Type B pancreatic cell (in vitro differentiated cells): ENCODE measurements around the gene TM4SF20. TPM values are rescaled to one million over a fixed set of nuclear protein-coding genes. Genes with fewer than 3 reads are reported as not detected.

Source experiments
- DNase-seq: peaks from one replicate; pipeline ENCODE4 v3.0.0; 2021; ENCODE audit warnings: mixed read lengths; ENCODE audit not compliant: unreplicated experiment; ENCODE audit errors: extremely low spot score
- H3K27ac Mint-ChIP-seq: 2 replicates; pipeline ENCODE4 v1.8.0; 2021; ENCODE audit warnings: mild to moderate bottlenecking, mixed read lengths
- H3K27me3 Mint-ChIP-seq: 2 replicates; pipeline ENCODE4 v1.8.0; 2021; ENCODE audit warnings: mixed read lengths
- H3K36me3 Mint-ChIP-seq: 2 replicates; pipeline ENCODE4 v1.8.0; 2021; ENCODE audit warnings: mixed read lengths
- H3K4me1 Mint-ChIP-seq: one replicate; pipeline ENCODE4 v1.8.0; 2021; ENCODE audit warnings: mixed read lengths; ENCODE audit not compliant: unreplicated experiment
- H3K4me3 Mint-ChIP-seq: 2 replicates; pipeline ENCODE4 v1.8.0; 2021; ENCODE audit warnings: mild to moderate bottlenecking, mixed read lengths
- H3K9me3 Mint-ChIP-seq: 2 replicates; pipeline ENCODE4 v1.8.0; 2021; ENCODE audit warnings: mixed read lengths
- long read RNA-seq: library from polyadenylated mRNA; unstranded; transcript quantifications from one replicate; pipeline ENCODE4 v2.0.0, GENCODE V29; 2020
- total RNA-seq: library from RNA; stranded (reverse); gene quantifications from 2 replicates; pipeline ENCODE4 v1.2.1, GENCODE V29; 2021; ENCODE audit warnings: low replicate concordance
- TF ChIP-seq, protein P1 (sequence below): fragments of 200-600 bp; sonication (generic); conservative IDR thresholded peaks from 2 replicates; pipeline ENCODE4 v1.5.0; 2021; ENCODE audit warnings: antibody characterized with exemption, mild to moderate bottlenecking

Gene TM4SF20, protein sequence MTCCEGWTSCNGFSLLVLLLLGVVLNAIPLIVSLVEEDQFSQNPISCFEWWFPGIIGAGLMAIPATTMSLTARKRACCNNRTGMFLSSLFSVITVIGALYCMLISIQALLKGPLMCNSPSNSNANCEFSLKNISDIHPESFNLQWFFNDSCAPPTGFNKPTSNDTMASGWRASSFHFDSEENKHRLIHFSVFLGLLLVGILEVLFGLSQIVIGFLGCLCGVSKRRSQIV
- total RNA-seq = 3.7 and 6.9 TPM in 2 replicates
- long read RNA-seq, transcript TM4SF20-201 (4 exons, 2,296 nt) = major isoform, 39 of 45 reads
- long read RNA-seq, partial matches to known transcripts = 1 of 45 reads
- long read RNA-seq, other reads (novel, unspliced or antisense) = 5 of 45 reads

DNA sequence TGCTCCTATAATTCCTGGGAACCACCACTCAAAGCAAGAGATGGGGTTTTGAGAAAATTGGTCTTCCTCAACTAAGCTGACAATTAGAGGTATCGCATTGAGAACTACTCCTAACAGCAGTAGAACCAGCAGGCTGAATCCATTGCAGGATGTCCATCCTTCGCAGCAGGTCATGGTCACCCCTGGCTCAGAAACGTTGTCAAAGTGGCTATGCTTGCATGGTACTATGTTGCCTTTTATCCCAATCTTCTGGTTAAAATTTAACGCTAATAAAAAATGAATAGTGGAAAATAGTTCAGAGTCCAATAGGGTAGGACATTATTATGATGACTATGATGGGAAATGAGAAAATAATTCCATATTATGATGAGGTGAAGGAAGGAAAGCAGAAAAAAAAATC, at the start of gene TM4SF20:
Gene TM4SF20, minus strand, starts transcription at position 212 of the 400 bp plus-strand sequence. Its CDS starts 38 bp downstream, at position 174.
- Mint-ChIP-seq H3K27me3 (peaks cover 11% of the 10 kb centered on the region), H3K9me3 (no peaks in the 10 kb centered on the region), H3K4me3 (no peak within 1 kb of the TSS), H3K27ac (no peak within 1 kb of the TSS), H3K4me1 (no peaks in the 10 kb centered on the region), H3K36me3 (no peaks in the 10 kb centered on the region)
- DNase-seq = no peak
- TF ChIP-seq, protein P1, sequence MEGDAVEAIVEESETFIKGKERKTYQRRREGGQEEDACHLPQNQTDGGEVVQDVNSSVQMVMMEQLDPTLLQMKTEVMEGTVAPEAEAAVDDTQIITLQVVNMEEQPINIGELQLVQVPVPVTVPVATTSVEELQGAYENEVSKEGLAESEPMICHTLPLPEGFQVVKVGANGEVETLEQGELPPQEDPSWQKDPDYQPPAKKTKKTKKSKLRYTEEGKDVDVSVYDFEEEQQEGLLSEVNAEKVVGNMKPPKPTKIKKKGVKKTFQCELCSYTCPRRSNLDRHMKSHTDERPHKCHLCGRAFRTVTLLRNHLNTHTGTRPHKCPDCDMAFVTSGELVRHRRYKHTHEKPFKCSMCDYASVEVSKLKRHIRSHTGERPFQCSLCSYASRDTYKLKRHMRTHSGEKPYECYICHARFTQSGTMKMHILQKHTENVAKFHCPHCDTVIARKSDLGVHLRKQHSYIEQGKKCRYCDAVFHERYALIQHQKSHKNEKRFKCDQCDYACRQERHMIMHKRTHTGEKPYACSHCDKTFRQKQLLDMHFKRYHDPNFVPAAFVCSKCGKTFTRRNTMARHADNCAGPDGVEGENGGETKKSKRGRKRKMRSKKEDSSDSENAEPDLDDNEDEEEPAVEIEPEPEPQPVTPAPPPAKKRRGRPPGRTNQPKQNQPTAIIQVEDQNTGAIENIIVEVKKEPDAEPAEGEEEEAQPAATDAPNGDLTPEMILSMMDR = no peak

DNA sequence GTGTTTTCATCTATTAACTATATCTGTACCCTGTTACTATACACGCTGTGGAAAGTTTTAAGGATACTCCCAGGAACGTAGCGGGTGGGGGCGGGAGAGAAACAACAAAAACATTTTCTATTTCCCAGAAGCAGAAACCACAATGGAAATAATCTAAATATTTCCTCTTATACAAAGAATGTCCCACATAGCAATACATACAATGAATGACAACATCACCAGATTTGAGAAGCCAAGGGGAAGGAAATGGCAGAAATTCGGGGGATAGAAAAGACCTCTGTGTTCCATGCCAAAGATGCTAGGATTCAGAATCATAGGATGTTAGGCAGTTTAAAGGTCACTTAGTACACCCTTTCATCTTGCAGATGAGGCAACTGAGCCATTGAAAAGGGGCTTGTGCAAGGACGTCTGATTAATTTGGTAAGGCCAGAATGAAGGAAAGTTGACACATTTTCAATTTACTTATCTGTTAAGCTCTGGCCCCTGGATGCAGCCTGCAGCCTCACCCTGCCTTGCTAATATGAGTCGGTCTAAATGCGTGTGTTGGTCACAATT, 49.7 kb upstream of the TM4SF20 start:
- Mint-ChIP-seq H3K27ac (no peak overlapping the region), H3K4me3 (no peak overlapping the region), H3K9me3 (peaks cover 7% of the 10 kb centered on the region), H3K36me3 (peaks cover 4% of the 10 kb centered on the region), H3K4me1 (no peaks in the 10 kb centered on the region), H3K27me3 (no peaks in the 10 kb centered on the region)
- DNase-seq = no peak
- TF ChIP-seq, protein P1 = no peak

DNA sequence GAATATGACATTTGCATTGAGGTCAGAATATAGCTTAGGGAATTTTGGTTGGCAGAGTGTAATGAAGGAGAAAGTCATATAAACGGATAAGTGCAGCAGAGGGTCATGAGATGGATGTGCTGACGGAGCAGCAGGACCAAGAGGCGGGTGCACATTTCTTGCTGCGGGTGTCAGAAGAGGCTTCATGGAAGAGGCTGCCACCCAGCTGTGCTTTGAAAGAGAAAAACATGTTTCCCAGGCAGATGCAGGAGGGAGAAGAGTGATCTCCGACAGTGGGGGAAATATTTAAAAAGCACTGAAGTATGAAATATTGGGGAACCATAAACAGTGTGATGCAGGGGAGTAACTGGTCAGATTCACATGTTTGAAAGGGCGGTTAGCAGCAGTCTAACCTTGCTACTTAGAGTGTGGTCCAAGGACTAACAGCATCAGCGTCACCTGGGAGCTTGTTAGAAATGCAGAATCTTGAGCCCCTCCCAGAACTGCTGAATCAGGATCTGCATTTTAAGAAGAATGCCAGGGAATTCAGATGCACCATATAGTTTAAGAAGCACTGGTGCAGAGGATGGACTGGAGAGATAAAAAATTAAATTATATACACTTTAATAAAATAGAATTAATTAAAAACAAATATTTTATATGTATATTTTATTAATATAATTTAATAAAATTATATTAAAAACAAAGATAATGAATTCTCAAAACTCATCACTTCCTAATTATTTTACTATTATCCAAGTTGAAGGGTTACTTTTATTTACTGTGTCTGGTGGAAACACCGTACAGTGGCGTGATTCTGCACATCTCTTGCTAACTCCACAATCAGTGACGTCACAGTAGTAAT, 44.8 kb upstream of the TM4SF20 start:
- no peaks in the 10 kb centered on the region for H3K36me3 Mint-ChIP-seq
- TF ChIP-seq, protein P1 = no peak
- no peak overlapping the region for H3K27ac Mint-ChIP-seq
- no peaks in the 10 kb centered on the region for H3K27me3 Mint-ChIP-seq
- no peak overlapping the region for H3K4me3 Mint-ChIP-seq
- DNase-seq = no peak
- no peaks in the 10 kb centered on the region for H3K4me1 Mint-ChIP-seq
- no peaks in the 10 kb centered on the region for H3K9me3 Mint-ChIP-seq

DNA sequence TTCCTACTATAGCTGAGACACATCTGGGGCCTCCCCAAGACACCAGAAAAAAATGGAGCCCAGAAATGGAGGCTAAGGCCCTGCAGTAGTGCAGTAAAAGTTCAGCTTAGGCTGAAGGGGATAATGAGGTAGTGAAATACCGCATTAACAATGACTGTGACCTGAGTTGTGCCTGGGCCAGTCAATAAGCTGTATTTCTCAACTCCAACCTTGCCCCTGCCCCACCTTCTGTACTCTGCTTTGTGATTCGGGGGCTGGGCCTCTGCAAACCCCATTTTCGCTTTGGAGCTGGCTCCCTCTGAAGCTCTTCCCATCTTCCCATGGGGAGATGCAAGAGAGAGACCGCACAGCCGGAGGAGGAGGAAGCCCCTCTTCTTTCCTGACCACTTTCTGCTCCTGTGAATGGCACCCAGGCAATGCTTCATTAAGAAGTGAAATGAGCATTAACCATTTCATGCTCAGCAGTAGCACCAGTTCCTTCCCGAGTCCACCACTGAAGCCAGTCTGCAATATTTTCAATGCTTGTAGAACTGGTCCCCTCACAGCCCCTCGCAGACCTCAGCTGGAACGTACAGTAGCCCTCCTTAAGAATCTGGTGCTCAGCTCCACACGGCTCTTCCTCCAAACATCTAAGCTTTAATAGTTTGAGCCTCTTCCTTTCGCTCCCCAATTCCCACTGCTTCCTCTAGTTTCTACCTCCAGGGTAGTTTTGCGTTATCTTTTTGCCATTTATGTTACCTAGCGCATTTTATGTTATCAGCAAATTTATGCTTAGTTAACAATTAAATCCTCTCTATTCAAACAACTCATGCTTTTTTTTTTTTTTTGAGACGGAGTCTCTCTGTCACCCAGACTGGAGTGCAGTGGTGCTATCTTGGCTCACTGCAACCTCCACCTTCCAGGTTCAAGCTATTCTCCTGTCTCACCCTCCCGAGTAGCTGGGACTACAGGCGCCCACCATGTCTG, 41.3 kb upstream of the TM4SF20 start:
- Mint-ChIP-seq H3K9me3 (no peaks in the 10 kb centered on the region), H3K27me3 (no peaks in the 10 kb centered on the region), H3K4me1 (no peaks in the 10 kb centered on the region), H3K27ac (no peak overlapping the region), H3K36me3 (no peaks in the 10 kb centered on the region), H3K4me3 (no peak overlapping the region)
- TF ChIP-seq, protein P1 = no peak
- no peak for DNase-seq

DNA sequence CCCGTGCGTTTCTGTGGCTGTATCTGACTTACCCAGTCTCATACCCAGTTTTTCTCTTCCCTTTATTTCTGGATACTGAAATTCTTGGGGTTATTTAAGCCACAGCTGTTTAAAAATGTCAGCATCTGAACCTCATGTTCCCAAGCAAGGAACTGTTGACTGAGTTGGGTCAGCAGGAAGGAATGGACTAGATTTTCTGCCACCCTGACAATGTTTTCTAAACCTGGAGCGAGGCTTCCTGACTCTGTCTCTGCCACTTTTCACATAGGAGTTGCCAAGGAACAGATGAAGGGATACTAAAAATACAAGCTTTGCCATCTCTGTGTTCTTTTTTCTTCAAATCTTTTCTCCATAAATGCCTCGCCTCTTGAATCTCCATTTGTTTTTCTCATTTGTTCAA, 37.6 kb upstream of the TM4SF20 start:
- H3K27ac Mint-ChIP-seq = no peak overlapping the region
- H3K27me3 Mint-ChIP-seq = peaks cover 4% of the 10 kb centered on the region
- H3K4me3 Mint-ChIP-seq = no peak overlapping the region
- H3K9me3 Mint-ChIP-seq = no peaks in the 10 kb centered on the region
- DNase-seq = no peak
- no peaks in the 10 kb centered on the region for H3K36me3 Mint-ChIP-seq
- TF ChIP-seq, protein P1 = no peak
- H3K4me1 Mint-ChIP-seq = no peaks in the 10 kb centered on the region
